GM04504 (cell line): Measurements from ENCODE around the gene MROH2B.
"Not testable (repeated sequence)": the region's sequence is repeated elsewhere in the genome, so short reads cannot be mapped to it uniquely, and the experiment has no call there.

Source experiments
- DNase-seq: peaks from one replicate; pipeline ENCODE4 v3.0.0-alpha.2; 2012; ENCODE audit warnings: low read depth

MROH2B gene

DNA sequence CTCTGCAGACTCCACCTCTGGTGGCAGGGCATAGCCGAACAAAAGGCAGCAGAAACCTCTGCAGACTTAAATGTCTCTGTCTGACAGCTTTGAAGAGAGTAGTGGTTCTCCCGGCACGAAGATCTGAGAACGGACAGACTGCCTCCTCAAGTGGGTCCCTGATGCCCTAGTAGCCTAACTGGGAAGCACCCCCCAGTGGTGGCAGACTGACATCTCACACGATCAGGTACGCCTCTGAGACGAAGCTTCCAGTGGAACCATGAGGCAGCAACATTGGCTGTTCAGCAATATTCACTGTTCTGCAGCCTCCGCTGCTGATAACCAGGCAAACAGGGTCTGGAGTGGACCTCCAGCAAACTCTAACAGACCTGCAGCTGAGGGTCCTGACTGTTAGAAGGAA is 48.5 kb downstream of the MROH2B start:
- DNase-seq: not testable (repeated sequence)

- DNase-seq: no peak
Observed at GRCh38 chr5:41012318-41012717, 58.8 kb downstream of the MROH2B start.

- DNase-seq: no peak
Observed at GRCh38 chr5:41010572-41010971, 60.6 kb downstream of the MROH2B start.

GRCh38 chr5:41009232-41009631 is 61.9 kb downstream of the MROH2B start:
- no peak for DNase-seq

GRCh38 chr5:41004931-41005330 is 66.2 kb downstream of the MROH2B start:
- no peak for DNase-seq

DNA sequence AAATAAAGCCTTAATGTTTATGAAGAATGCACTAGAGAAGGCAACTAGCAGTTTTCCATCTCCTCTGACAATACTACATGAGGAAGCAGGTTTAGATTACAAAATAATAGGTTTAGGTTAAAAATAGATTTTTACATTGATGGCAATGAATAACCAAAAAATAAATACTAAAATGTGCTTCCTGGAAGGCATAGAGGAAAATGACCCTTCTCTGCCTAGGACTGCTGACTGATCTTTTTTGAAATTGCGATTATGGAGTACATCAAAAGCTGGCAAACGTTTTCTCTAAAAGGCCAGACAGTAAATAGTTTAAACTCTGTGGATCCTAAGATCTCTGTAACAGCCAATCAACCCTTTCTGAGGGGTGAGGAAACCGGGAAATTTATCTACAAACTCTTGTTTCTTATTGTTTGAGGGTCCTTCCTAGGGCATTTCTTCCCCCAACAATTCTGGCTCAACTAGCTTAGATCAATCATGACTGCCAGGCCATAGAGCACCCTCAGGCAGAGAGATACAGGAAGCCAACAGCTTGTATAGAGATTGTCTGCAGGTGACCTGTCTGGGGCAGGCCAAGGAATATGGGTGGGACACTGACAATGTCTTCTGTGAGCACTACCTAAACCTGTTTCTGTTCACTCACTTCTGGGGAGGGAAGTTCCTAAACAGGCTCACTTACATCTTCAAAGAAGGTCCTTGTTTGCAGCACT is 67.3 kb downstream of the MROH2B start:
- DNase-seq: no peak

GRCh38 chr5:40999966-41000365 is 71.2 kb downstream of the MROH2B start:
- DNase-seq: no peak

GRCh38 chr5:40999142-40999541 is 72.0 kb downstream of the MROH2B start:
- DNase-seq: no peak

- no peak for DNase-seq
Observed at GRCh38 chr5:40995801-40996586, 75.1 kb downstream of the MROH2B start.

- DNase-seq: no peak
Observed at GRCh38 chr5:40991981-40992559, 79.1 kb downstream of the MROH2B start.

- no peak for DNase-seq
Observed at GRCh38 chr5:40991168-40991980, 79.8 kb downstream of the MROH2B start.

- no peak for DNase-seq
Observed at GRCh38 chr5:40988746-40989510, 82.2 kb downstream of the MROH2B start.

DNA sequence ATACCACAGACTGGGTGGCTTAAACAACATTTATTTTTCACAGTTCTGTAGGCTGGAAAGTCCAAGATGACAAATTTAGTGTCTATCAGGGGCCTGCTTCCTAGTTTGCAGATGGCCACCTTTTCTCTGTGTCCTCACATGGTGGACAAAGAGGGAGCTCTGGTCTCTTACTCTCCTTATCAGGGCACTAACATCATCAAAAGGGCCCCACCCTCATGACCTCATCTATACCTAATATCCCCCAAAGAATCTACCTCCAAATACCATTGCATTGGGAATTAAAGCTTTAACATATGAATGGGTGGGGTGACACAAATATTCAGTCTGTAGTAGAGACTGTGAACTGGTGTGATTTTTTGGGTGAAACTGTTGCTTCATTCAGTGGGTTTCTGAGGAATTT is 83.8 kb downstream of the MROH2B start:
- DNase-seq: no peak

GRCh38 chr5:40986666-40987065 is 84.5 kb downstream of the MROH2B start:
- DNase-seq: no peak

DNA sequence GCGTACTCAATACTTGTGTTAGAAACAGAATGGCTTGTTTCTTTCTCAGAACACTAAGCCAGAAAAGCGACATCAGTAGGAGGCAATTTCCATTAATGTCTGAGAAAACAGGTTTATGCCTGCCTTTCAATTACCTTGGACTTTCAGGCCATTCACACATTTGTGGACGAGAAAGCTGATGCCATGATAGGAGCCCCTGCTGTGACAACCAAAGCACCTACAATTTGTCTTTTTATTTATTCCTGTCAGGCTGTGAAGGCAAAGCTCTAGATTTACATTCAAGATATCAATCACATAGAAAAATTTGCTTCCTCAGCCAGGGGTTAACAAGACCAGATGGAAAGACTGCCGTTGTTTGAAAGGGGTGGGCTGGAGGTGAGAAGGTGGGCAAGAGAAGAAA is 85.6 kb downstream of the MROH2B start:
- no peak for DNase-seq

DNA sequence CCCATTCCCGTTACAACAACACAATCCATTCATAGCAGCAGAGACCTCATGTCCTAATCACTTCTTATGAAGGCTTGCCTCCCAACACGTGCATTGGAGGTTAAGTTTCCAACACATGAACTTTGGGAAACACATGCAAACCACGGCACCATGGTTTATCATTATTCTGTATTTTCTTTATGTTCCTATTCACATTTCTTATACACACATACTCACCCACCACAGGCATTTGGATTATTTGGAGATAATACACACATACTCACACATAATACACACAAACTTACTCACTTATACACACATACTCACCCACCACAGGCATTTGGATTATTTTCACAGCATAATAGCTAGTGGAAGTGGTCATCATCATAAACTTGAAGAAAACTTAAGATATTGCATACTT is 86.3 kb downstream of the MROH2B start:
- DNase-seq: no peak

GRCh38 chr5:40983781-40984180 is 87.4 kb downstream of the MROH2B start:
- DNase-seq: no peak

DNA sequence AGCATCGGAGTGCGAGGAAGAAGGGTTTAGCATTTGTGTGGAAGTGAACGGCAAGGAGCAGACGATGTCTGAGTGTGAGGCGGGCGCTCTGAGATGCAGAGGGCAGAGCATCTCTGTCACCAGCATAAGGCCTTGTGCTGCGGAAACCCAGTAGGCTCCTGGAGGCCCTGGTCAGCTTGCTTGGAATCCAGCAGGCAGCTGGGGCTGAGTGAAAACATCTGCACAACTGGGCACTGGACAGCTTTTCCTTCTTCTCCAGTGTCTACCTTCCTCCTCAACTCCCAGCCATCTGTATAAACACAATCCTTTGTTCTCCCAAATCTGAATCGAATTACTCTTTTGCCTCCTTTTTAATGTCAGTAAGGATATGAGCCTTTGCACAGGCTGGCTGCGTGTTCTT is 89.7 kb downstream of the MROH2B start:
- no peak for DNase-seq

- DNase-seq: no peak
Observed at GRCh38 chr5:40976836-40977235, 94.3 kb downstream of the MROH2B start.

- no peak for DNase-seq
Observed at GRCh38 chr5:40976041-40976440, 95.1 kb downstream of the MROH2B start.

DNA sequence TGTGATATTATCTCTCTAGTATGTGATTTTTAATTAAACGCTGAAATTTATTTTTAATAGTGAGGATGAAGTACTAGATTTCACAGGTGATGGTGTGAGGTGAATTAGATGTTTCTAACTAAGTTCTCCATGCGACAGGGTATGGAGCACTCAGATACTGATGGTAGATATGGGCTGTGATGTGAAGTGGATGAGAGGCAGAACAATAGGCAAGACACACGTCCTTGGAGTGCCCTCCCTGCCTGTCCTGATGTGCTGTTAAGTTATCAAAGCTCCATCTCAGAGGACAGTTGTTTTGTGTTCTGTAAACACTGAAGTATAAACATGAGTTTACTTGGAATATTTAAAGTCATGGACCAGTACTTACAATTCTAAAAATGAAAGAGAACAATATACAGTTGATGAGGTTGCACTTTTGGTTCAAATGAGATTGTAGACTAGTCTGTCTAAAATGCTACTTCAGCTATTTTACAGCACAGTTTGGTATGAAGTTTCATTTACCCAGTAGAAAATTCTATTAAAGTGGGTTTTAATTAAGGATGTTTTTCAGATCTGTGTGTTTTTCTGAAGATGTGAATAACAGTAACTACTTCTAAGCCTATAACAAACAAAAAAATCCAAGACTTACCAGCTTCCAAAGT is 97.7 kb downstream of the MROH2B start:
- no peak for DNase-seq
